Kidney epithelial cell (primary cell): ENCODE measurements around the gene ETV6. TPM values are rescaled to one million over a fixed set of nuclear protein-coding genes. Genes with fewer than 3 reads are reported as not detected.

Experiments
- DNase-seq: peaks from one replicate; pipeline ENCODE4 v3.0.0-alpha.2; 2010; ENCODE audit warnings: low read depth
- H3K27me3 ChIP-seq: 2 replicates; pipeline ENCODE4 v1.6.0; 2011; ENCODE audit warnings: low read length; ENCODE audit not compliant: control insufficient read depth, insufficient read depth
- H3K36me3 ChIP-seq: 2 replicates; pipeline ENCODE4 v1.5.1; 2011; ENCODE audit warnings: low read length; ENCODE audit not compliant: control insufficient read depth, insufficient read depth
- H3K4me3 ChIP-seq: 2 replicates; pipeline ENCODE4 v1.5.1; 2011; ENCODE audit warnings: low read depth, mild to moderate bottlenecking, control low read depth, low read length
- CTCF ChIP-seq: IDR thresholded peaks from 2 replicates; pipeline ENCODE4 v1.5.1; 2011; ENCODE audit warnings: mild to moderate bottlenecking, moderate library complexity, low read length, control low read depth, inconsistent platforms; ENCODE audit not compliant: insufficient read depth, poor library complexity, severe bottlenecking
- total RNA-seq: library from RNA; depleted of rRNA; stranded (reverse); fragments of >200 nt; gene quantifications from 2 replicates; pipeline ENCODE4 v1.2.3, GENCODE V29; 2015

The ETV6 gene
- total RNA-seq, 1 donor from 2014 or later: 17.6 TPM

GRCh38 chr12:11648514-11649412 is 711 bp upstream of the ETV6 start:
- TF ChIP-seq CTCF: no peak
- Histone ChIP-seq H3K27me3 (no peaks in the 10 kb centered on the region), H3K36me3 (no peaks in the 10 kb centered on the region), H3K4me3 (peak overlapping the region; percentile 91)
- peak; percentile 67 for DNase-seq

GRCh38 chr12:11650286-11651281 is 1.1 kb downstream of the ETV6 start:
- Histone ChIP-seq H3K4me3 (peak overlapping the region; percentile 91), H3K36me3 (no peaks in the 10 kb centered on the region), H3K27me3 (no peaks in the 10 kb centered on the region)
- DNase-seq: no peak
- no peak for TF ChIP-seq CTCF

- no peaks in the 10 kb centered on the region for H3K36me3 ChIP-seq
- TF ChIP-seq CTCF: no peak
- peak overlapping the region; percentile 91 for H3K4me3 ChIP-seq
- H3K27me3 ChIP-seq: no peaks in the 10 kb centered on the region
- no peak for DNase-seq
Observed at GRCh38 chr12:11651381-11651780, 1.9 kb downstream of the ETV6 start.

- Histone ChIP-seq H3K4me3 (peak overlapping the region; percentile 91), H3K36me3 (no peaks in the 10 kb centered on the region), H3K27me3 (no peaks in the 10 kb centered on the region)
- TF ChIP-seq CTCF: no peak
- DNase-seq: no peak
Observed at GRCh38 chr12:11651785-11652184, 2.3 kb downstream of the ETV6 start.

GRCh38 chr12:11652351-11653040 is 3.0 kb downstream of the ETV6 start:
- H3K36me3 ChIP-seq: no peaks in the 10 kb centered on the region
- TF ChIP-seq CTCF: no peak
- no peaks in the 10 kb centered on the region for H3K27me3 ChIP-seq
- H3K4me3 ChIP-seq: peak overlapping the region; percentile 91
- no peak for DNase-seq
